ENCODE results near the gene GLRA1. TPM values are rescaled to one million over a fixed set of nuclear protein-coding genes. Genes with fewer than 3 reads are reported as not detected.

Gene GLRA1
- total RNA-seq, 2 experiments from 2014 or later: not detected

GRCh38 chr5:151947931-151948608, 23.4 kb upstream of the GLRA1 start:
- Mint-ChIP-seq H3K4me3 (no peak overlapping the region), H3K27me3 (peaks cover 5% of the 10 kb centered on the region), H3K27ac (no peak overlapping the region), H3K9me3 (ENCODE audit: low read depth) (no peaks in the 10 kb centered on the region), H3K36me3 (no peaks in the 10 kb centered on the region), H3K4me1 (no peaks in the 10 kb centered on the region)
- CTCF ChIA-PET: no interaction called here
- no peak for DNase-seq
- ATAC-seq: no peak

- no peak overlapping the region for H3K4me3 Mint-ChIP-seq
- CTCF ChIA-PET: no interaction called here
- DNase-seq: no peak
- peaks cover 2% of the 10 kb centered on the region for H3K9me3 Mint-ChIP-seq (ENCODE audit: low read depth)
- ATAC-seq: no peak
- H3K36me3 Mint-ChIP-seq: no peaks in the 10 kb centered on the region
- H3K4me1 Mint-ChIP-seq: no peaks in the 10 kb centered on the region
- H3K27ac Mint-ChIP-seq: no peak overlapping the region
- no peaks in the 10 kb centered on the region for H3K27me3 Mint-ChIP-seq
Measured at GRCh38 chr5:151937851-151938250, 13.2 kb upstream of the GLRA1 start.

GRCh38 chr5:151935135-151935695, 10.6 kb upstream of the GLRA1 start:
- Mint-ChIP-seq H3K4me1 (no peaks in the 10 kb centered on the region), H3K36me3 (no peaks in the 10 kb centered on the region), H3K4me3 (no peak overlapping the region), H3K27me3 (no peaks in the 10 kb centered on the region), H3K27ac (no peak overlapping the region), H3K9me3 (ENCODE audit: low read depth) (peaks cover 16% of the 10 kb centered on the region)
- DNase-seq: no peak
- ATAC-seq: no peak
- CTCF ChIA-PET: no interaction called here

- no peak overlapping the region for H3K4me3 Mint-ChIP-seq
- H3K36me3 Mint-ChIP-seq: no peaks in the 10 kb centered on the region
- H3K27ac Mint-ChIP-seq: no peak overlapping the region
- DNase-seq: no peak
- CTCF ChIA-PET: no interaction called here
- H3K4me1 Mint-ChIP-seq: no peaks in the 10 kb centered on the region
- peaks cover 5% of the 10 kb centered on the region for H3K27me3 Mint-ChIP-seq
- peaks cover 16% of the 10 kb centered on the region for H3K9me3 Mint-ChIP-seq (ENCODE audit: low read depth)
- no peak for ATAC-seq
Measured at GRCh38 chr5:151931260-151931659, 6.6 kb upstream of the GLRA1 start.

- ATAC-seq: no peak
Measured at GRCh38 chr5:151926188-151926587, 1.5 kb upstream of the GLRA1 start.

GRCh38 chr5:151925340-151925739, 689 bp upstream of the GLRA1 start:
- H3K27ac Mint-ChIP-seq: no peak overlapping the region
- ATAC-seq: no peak
- H3K4me1 Mint-ChIP-seq: no peaks in the 10 kb centered on the region
- DNase-seq: no peak
- no peaks in the 10 kb centered on the region for H3K36me3 Mint-ChIP-seq
- H3K27me3 Mint-ChIP-seq: peaks cover 14% of the 10 kb centered on the region
- CTCF ChIA-PET: interaction anchor here (0.6 kb wide), 1 partner anchor 1867 kb away, joined by 3 read pairs; no protein-coding TSS in a partner anchor
- no peak overlapping the region for H3K4me3 Mint-ChIP-seq
- H3K9me3 Mint-ChIP-seq (ENCODE audit: low read depth): no peaks in the 10 kb centered on the region

More at GRCh38 chr5:151926188-151926587, 1.5 kb upstream of the GLRA1 start:
- Mint-ChIP-seq H3K9me3 (ENCODE audit: low read depth) (peaks cover 3% of the 10 kb centered on the region), H3K4me1 (no peaks in the 10 kb centered on the region), H3K27me3 (peaks cover 14% of the 10 kb centered on the region), H3K4me3 (no peak overlapping the region), H3K36me3 (no peaks in the 10 kb centered on the region), H3K27ac (no peak overlapping the region)
- CTCF ChIA-PET: no interaction called here
- no peak for DNase-seq

- Mint-ChIP-seq H3K9me3 (ENCODE audit: low read depth) (no peaks in the 10 kb centered on the region), H3K4me1 (no peaks in the 10 kb centered on the region), H3K27me3 (peaks cover 14% of the 10 kb centered on the region), H3K36me3 (no peaks in the 10 kb centered on the region), H3K4me3 (no peak overlapping the region), H3K27ac (no peak overlapping the region)
- no peak for DNase-seq
- CTCF ChIA-PET: no interaction called here
- no peak for ATAC-seq
Measured at GRCh38 chr5:151923866-151924476, 680 bp downstream of the GLRA1 start.

GRCh38 chr5:151921916-151922315, 2.7 kb downstream of the GLRA1 start:
- ATAC-seq (no peak), DNase-seq (no peak)
- H3K4me3 Mint-ChIP-seq: no peak overlapping the region
- H3K27me3 Mint-ChIP-seq: peaks cover 12% of the 10 kb centered on the region
- H3K27ac Mint-ChIP-seq: no peak overlapping the region
- H3K4me1 Mint-ChIP-seq: no peaks in the 10 kb centered on the region
- CTCF ChIA-PET: no interaction called here
- H3K9me3 Mint-ChIP-seq (ENCODE audit: low read depth): no peaks in the 10 kb centered on the region
- no peaks in the 10 kb centered on the region for H3K36me3 Mint-ChIP-seq

GRCh38 chr5:151917904-151918303, 6.7 kb downstream of the GLRA1 start:
- no peak for DNase-seq
- Mint-ChIP-seq H3K9me3 (ENCODE audit: low read depth) (no peaks in the 10 kb centered on the region), H3K36me3 (no peaks in the 10 kb centered on the region), H3K27me3 (no peaks in the 10 kb centered on the region), H3K27ac (no peak overlapping the region), H3K4me3 (no peak overlapping the region), H3K4me1 (no peaks in the 10 kb centered on the region)
- CTCF ChIA-PET: no interaction called here
- no peak for ATAC-seq

- ATAC-seq (no peak), DNase-seq (no peak)
- CTCF ChIA-PET: no interaction called here
- Mint-ChIP-seq H3K27ac (no peak overlapping the region), H3K4me3 (no peak overlapping the region), H3K4me1 (no peaks in the 10 kb centered on the region), H3K9me3 (ENCODE audit: low read depth) (no peaks in the 10 kb centered on the region), H3K27me3 (peaks cover 4% of the 10 kb centered on the region), H3K36me3 (no peaks in the 10 kb centered on the region)
Measured at GRCh38 chr5:151913425-151913824, 11.2 kb downstream of the GLRA1 start.

GRCh38 chr5:151912360-151912759, 12.3 kb downstream of the GLRA1 start:
- no peaks in the 10 kb centered on the region for H3K4me1 Mint-ChIP-seq
- no peaks in the 10 kb centered on the region for H3K36me3 Mint-ChIP-seq
- ATAC-seq: no peak
- H3K27me3 Mint-ChIP-seq: peaks cover 4% of the 10 kb centered on the region
- CTCF ChIA-PET: interaction anchor here (0.7 kb wide), 2 partner anchors 561 to 627 kb away, joined by 3 to 4 read pairs; no protein-coding TSS in a partner anchor
- no peak for DNase-seq
- H3K4me3 Mint-ChIP-seq: no peak overlapping the region
- no peaks in the 10 kb centered on the region for H3K9me3 Mint-ChIP-seq (ENCODE audit: low read depth)
- no peak overlapping the region for H3K27ac Mint-ChIP-seq

GRCh38 chr5:151911011-151911410, 13.6 kb downstream of the GLRA1 start:
- Mint-ChIP-seq H3K9me3 (ENCODE audit: low read depth) (no peaks in the 10 kb centered on the region), H3K4me1 (no peaks in the 10 kb centered on the region), H3K4me3 (no peak overlapping the region), H3K27me3 (peaks cover 4% of the 10 kb centered on the region), H3K27ac (no peak overlapping the region), H3K36me3 (no peaks in the 10 kb centered on the region)
- ATAC-seq (no peak), DNase-seq (no peak)
- CTCF ChIA-PET: no interaction called here

- DNase-seq (no peak), ATAC-seq (no peak)
- no peak overlapping the region for H3K4me3 Mint-ChIP-seq
- H3K27ac Mint-ChIP-seq: no peak overlapping the region
- CTCF ChIA-PET: no interaction called here
- H3K27me3 Mint-ChIP-seq: peaks cover 5% of the 10 kb centered on the region
- no peaks in the 10 kb centered on the region for H3K36me3 Mint-ChIP-seq
- no peaks in the 10 kb centered on the region for H3K9me3 Mint-ChIP-seq (ENCODE audit: low read depth)
- H3K4me1 Mint-ChIP-seq: no peaks in the 10 kb centered on the region
Measured at GRCh38 chr5:151909628-151910027, 15.0 kb downstream of the GLRA1 start.

- Mint-ChIP-seq H3K4me3 (no peak overlapping the region), H3K9me3 (ENCODE audit: low read depth) (no peaks in the 10 kb centered on the region)
- no peak for DNase-seq
Measured at GRCh38 chr5:151906246-151906645, 18.4 kb downstream of the GLRA1 start.

More at GRCh38 chr5:151906246-151906645, 18.4 kb downstream of the GLRA1 start:
- peaks cover 14% of the 10 kb centered on the region for H3K27me3 Mint-ChIP-seq
- CTCF ChIA-PET: no interaction called here
- H3K4me1 Mint-ChIP-seq: no peaks in the 10 kb centered on the region
- no peak for ATAC-seq
- no peak overlapping the region for H3K27ac Mint-ChIP-seq
- no peaks in the 10 kb centered on the region for H3K36me3 Mint-ChIP-seq
